CD14-positive monocyte (primary cell): Measurements from ENCODE around the gene PYGO2. TPM values are rescaled to one million over a fixed set of nuclear protein-coding genes. Genes with fewer than 3 reads are reported as not detected.
A peak's percentile ranks its signal among the peaks of the same experiment; 100 is the strongest.
"Not testable (repeated sequence)": the region's sequence is repeated elsewhere in the genome, so short reads cannot be mapped to it uniquely, and the experiment has no call there.

Source experiments
- DNase-seq, 3 donors: peaks; one replicate each; pipeline ENCODE4 v3.0.0-alpha.2; 2011 to 2022
- H2AFZ ChIP-seq: 2 replicates; pipeline ENCODE4 v1.6.0; 2012; ENCODE audit warnings: mild to moderate bottlenecking, low read depth, low read length, inconsistent platforms; ENCODE audit not compliant: insufficient read depth, poor library complexity, severe bottlenecking
- H3K27ac ChIP-seq, 2 donors: 1 replicate in 1 of 2; 2 replicates in 1 of 2; pipeline ENCODE4 v1.5.1; 2012 to 2013; ENCODE audit warnings: low read length in 2 of 2, control low read depth in 1 of 2, inconsistent platforms in 1 of 2, low read depth in 1 of 2, mild to moderate bottlenecking in 1 of 2
- H3K27me3 ChIP-seq, 2 donors: one replicate each; pipeline versions ENCODE4 v1.6.0 to v1.6.1; 2011 to 2013; ENCODE audit warnings: low read length in 2 of 2; ENCODE audit not compliant: control insufficient read depth in 2 of 2, insufficient read depth in 2 of 2
- H3K36me3 ChIP-seq, 2 donors: replicated peaks in 1 of 2; 1 replicate in 1 of 2; 2 replicates in 1 of 2; pipeline versions ENCODE4 v1.5.1 to v1.6.1; 2012 to 2013; ENCODE audit warnings: low read length in 2 of 2, control low read depth in 1 of 2, inconsistent platforms in 1 of 2, mild to moderate bottlenecking in 1 of 2; ENCODE audit not compliant: insufficient read depth in 2 of 2, control insufficient read depth in 1 of 2
- H3K4me1 ChIP-seq, 2 donors: 1 replicate in 1 of 2; 2 replicates in 1 of 2; pipeline versions ENCODE4 v1.5.1 to v1.6.1; 2012 to 2013; ENCODE audit warnings: low read length in 2 of 2, control low read depth in 1 of 2, inconsistent platforms in 1 of 2, mild to moderate bottlenecking in 1 of 2, moderate library complexity in 1 of 2; ENCODE audit not compliant: insufficient read depth in 2 of 2, control insufficient read depth in 1 of 2
- H3K4me2 ChIP-seq: replicated peaks from 2 replicates; pipeline ENCODE3; 2012; ENCODE audit warnings: low read length, moderate library complexity, mild to moderate bottlenecking; ENCODE audit not compliant: poor library complexity, severe bottlenecking; ENCODE audit errors: extremely low read depth
- H3K4me3 ChIP-seq, 3 experiments: fragments of 200-600 bp in 1 of 3; sonication (generic) in 1 of 3; replicated peaks in 1 of 3; 1 replicate in 2 of 3; 2 replicates in 1 of 3; pipeline ENCODE4 v1.5.1; 2011 to 2013; ENCODE audit warnings: low read length in 3 of 3, mild to moderate bottlenecking in 3 of 3, control low read depth in 2 of 3, low read depth in 2 of 3, inconsistent platforms in 1 of 3, moderate library complexity in 1 of 3
- H3K79me2 ChIP-seq: 2 replicates; pipeline ENCODE4 v1.6.0; 2012; ENCODE audit warnings: mild to moderate bottlenecking, control low read depth, inconsistent platforms, low read length, moderate library complexity; ENCODE audit not compliant: insufficient read depth
- H3K9ac ChIP-seq: 2 replicates; pipeline ENCODE4 v1.6.0; 2017; ENCODE audit warnings: low read length, mild to moderate bottlenecking; ENCODE audit not compliant: insufficient read depth, poor library complexity, severe bottlenecking
- H3K9me3 ChIP-seq, 2 donors: replicated peaks in 1 of 2; 1 replicate in 1 of 2; 2 replicates in 1 of 2; pipeline versions ENCODE4 v1.5.1 to v1.6.1; 2012 to 2013; ENCODE audit warnings: low read length in 2 of 2, control low read depth in 1 of 2; ENCODE audit not compliant: control insufficient read depth in 1 of 2, insufficient read depth in 1 of 2
- H4K20me1 ChIP-seq: 2 replicates; pipeline ENCODE4 v1.6.0; 2012; ENCODE audit warnings: mild to moderate bottlenecking, low read length, control low read depth, moderate library complexity; ENCODE audit not compliant: insufficient read depth
- H3K27ac Mint-ChIP-seq, 7 donors: one replicate each; pipeline ENCODE4 v1.8.0; 2020; ENCODE audit warnings: mild to moderate bottlenecking in 7 of 7, mixed read lengths in 7 of 7, moderate library complexity in 6 of 7, inconsistent platforms in 2 of 7
- H3K27me3 Mint-ChIP-seq, 3 donors: one replicate each; pipeline ENCODE4 v1.8.0; 2021 to 2022; ENCODE audit warnings: low read depth in 3 of 3, mild to moderate bottlenecking in 3 of 3, mixed read lengths in 3 of 3, moderate library complexity in 3 of 3, inconsistent platforms in 1 of 3
- H3K36me3 Mint-ChIP-seq, 2 donors: one replicate each; pipeline ENCODE4 v1.8.0; 2020; ENCODE audit warnings: mixed read lengths in 2 of 2, inconsistent platforms in 1 of 2, mild to moderate bottlenecking in 1 of 2
- H3K4me1 Mint-ChIP-seq: one replicate; pipeline ENCODE4 v1.8.0; 2020; ENCODE audit warnings: mild to moderate bottlenecking, mixed read lengths
- H3K4me3 Mint-ChIP-seq, 2 donors: one replicate each; pipeline ENCODE4 v1.8.0; 2020; ENCODE audit warnings: mild to moderate bottlenecking in 2 of 2, mixed read lengths in 2 of 2, moderate library complexity in 1 of 2
- H3K9me3 Mint-ChIP-seq, 7 donors: one replicate each; pipeline ENCODE4 v1.8.0; 2020 to 2022; ENCODE audit warnings: mixed read lengths in 7 of 7, mild to moderate bottlenecking in 6 of 7, moderate library complexity in 6 of 7, inconsistent platforms in 2 of 7
- WGBS: methylation state at CpG from one replicate; pipeline ENCODE4 v1.1.5; 2013; ENCODE audit warnings: missing lambda C conversion rate; ENCODE audit not compliant: insufficient coverage; 5-methylcytosine and 5-hydroxymethylcytosine counted together
- intact Hi-C, 2 donors: fragments of 100-400 bp; cut with micrococcal nuclease; formaldehyde crosslinking; loops; one replicate each; pipeline versions ENCODE4 v1.15.0 to v1.15.1; 2023
- polyA plus RNA-seq, 3 donors: library from polyadenylated mRNA; depleted of rRNA in 1 of 3; unstranded in 2 of 3; stranded (reverse) in 1 of 3; fragments of 300-500 nt in 2 of 3; fragments of >200 nt in 1 of 3; fragmentation: Illumina TruSeq in 2 of 3; gene quantifications; 1 replicate in 2 of 3; 2 replicates in 1 of 3; pipeline ENCODE4 v1.2.3, GENCODE V29; 2012 to 2021
- TF ChIP-seq, protein P1 (sequence below): fragments of 200-600 bp; IDR thresholded peaks from one replicate; pipeline ENCODE4 v1.8.0; 2022; ENCODE audit warnings: antibody characterized with exemption, mild to moderate bottlenecking

PYGO2 gene
- polyA plus RNA-seq, 3 donors = 8.2 to 12.5 (median 12.0) TPM

- H3K4me3 Mint-ChIP-seq = peak overlapping the region in 1 of 2 donors; percentile 12
- H3K27me3 ChIP-seq = no peaks in the 10 kb centered on the region
- TF ChIP-seq, protein P1, sequence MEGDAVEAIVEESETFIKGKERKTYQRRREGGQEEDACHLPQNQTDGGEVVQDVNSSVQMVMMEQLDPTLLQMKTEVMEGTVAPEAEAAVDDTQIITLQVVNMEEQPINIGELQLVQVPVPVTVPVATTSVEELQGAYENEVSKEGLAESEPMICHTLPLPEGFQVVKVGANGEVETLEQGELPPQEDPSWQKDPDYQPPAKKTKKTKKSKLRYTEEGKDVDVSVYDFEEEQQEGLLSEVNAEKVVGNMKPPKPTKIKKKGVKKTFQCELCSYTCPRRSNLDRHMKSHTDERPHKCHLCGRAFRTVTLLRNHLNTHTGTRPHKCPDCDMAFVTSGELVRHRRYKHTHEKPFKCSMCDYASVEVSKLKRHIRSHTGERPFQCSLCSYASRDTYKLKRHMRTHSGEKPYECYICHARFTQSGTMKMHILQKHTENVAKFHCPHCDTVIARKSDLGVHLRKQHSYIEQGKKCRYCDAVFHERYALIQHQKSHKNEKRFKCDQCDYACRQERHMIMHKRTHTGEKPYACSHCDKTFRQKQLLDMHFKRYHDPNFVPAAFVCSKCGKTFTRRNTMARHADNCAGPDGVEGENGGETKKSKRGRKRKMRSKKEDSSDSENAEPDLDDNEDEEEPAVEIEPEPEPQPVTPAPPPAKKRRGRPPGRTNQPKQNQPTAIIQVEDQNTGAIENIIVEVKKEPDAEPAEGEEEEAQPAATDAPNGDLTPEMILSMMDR = no peak
- WGBS = 83% methylated on average over 6 of the region's 16 CpGs
- H3K36me3 ChIP-seq = no peaks in the 10 kb centered on the region
- H3K9me3 ChIP-seq = no peaks in the 10 kb centered on the region
- H3K4me1 ChIP-seq = peaks cover 55 to 65% of the 10 kb centered on the region in 2 donors
- H3K27ac ChIP-seq = no peak overlapping the region
- H3K79me2 ChIP-seq = peaks cover 35% of the 10 kb centered on the region
- H3K27ac Mint-ChIP-seq = peak overlapping the region in 1 of 7 donors; percentile 8
- H4K20me1 ChIP-seq = peaks cover 12% of the 10 kb centered on the region
- H3K4me3 ChIP-seq = no peak overlapping the region
- peaks cover 0 to 3% of the 10 kb centered on the region in 2 donors for H3K36me3 Mint-ChIP-seq
- peaks cover 53% of the 10 kb centered on the region for H3K4me1 Mint-ChIP-seq
- DNase-seq = no peak
- H2AFZ ChIP-seq = no peak overlapping the region
- no peaks in the 10 kb centered on the region for H3K9me3 Mint-ChIP-seq
- intact Hi-C loops = no loop called here
- no peak overlapping the region for H3K9ac ChIP-seq
- H3K4me2 ChIP-seq = peak overlapping the region; percentile 18
- peaks cover 2 to 4% (median 2%) of the 10 kb centered on the region in 3 donors for H3K27me3 Mint-ChIP-seq
Observed at GRCh38 chr1:154998201-154998780, 36.7 kb upstream of the PYGO2 start.

DNA sequence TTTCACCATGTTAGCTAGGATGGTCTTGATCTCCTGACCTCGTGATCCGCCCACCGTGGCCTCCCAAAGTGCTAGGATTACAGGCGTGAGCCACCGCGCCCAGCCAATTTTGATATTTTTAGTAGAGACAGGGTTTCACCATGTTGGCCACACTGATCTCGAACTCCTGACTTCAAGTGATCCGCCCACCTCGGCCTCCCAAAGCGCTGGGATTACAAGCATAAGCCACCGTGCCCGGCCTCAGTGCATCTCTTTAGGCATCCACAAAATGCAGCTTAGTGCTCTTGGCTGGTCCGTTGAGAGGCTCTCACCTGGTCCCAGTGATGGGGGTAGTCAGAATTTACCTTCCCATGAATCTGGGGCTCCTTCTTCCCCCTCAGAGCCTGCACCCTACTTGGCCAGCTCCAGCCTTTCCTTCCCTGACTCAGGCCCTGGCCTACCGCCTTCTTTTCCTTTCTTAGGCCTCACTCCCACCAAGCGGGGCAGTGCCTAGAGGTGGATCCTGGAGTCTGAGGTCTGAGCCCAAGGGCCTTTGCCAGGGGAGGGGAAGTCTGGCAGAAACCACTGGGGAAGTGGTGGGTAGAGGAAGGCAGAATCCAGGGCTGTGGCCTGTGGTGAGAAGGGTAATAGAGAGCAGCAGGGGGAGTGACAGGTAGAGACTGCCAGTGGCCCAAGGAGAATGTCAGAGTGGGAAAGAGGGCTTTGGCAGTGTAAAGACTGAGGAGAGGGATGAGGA, 35.6 kb upstream of the PYGO2 start:
- intact Hi-C loops = no loop called here
- 79% methylated on average over 12 of the region's 15 CpGs for WGBS
- Mint-ChIP-seq H3K9me3 (no peaks in the 10 kb centered on the region), H3K4me1 (peaks cover 58% of the 10 kb centered on the region), H3K4me3 (peak overlapping the region; percentile 10 to 54), H3K36me3 (peaks cover 2 to 3% of the 10 kb centered on the region in 2 donors), H3K27ac (peak overlapping the region in 6 of 7 donors; percentile 1 to 73 (median 40)), H3K27me3 (peaks cover 2 to 4% (median 2%) of the 10 kb centered on the region in 3 donors)
- no peak overlapping the region for H2AFZ ChIP-seq
- H3K4me3 ChIP-seq = peak overlapping the region in 1 of 3 experiments; percentile 9
- no peaks in the 10 kb centered on the region for H3K36me3 ChIP-seq
- H3K9ac ChIP-seq = no peak overlapping the region
- peak overlapping the region; percentile 18 for H3K4me2 ChIP-seq
- no peaks in the 10 kb centered on the region for H3K9me3 ChIP-seq
- no peaks in the 10 kb centered on the region for H3K27me3 ChIP-seq
- TF ChIP-seq, protein P1 = no peak
- H3K4me1 ChIP-seq = peaks cover 55 to 65% of the 10 kb centered on the region in 2 donors
- no peak overlapping the region for H3K27ac ChIP-seq
- DNase-seq = peak in 1 of 3 donors; percentile 47
- peaks cover 26% of the 10 kb centered on the region for H3K79me2 ChIP-seq
- H4K20me1 ChIP-seq = peaks cover 12% of the 10 kb centered on the region

DNA sequence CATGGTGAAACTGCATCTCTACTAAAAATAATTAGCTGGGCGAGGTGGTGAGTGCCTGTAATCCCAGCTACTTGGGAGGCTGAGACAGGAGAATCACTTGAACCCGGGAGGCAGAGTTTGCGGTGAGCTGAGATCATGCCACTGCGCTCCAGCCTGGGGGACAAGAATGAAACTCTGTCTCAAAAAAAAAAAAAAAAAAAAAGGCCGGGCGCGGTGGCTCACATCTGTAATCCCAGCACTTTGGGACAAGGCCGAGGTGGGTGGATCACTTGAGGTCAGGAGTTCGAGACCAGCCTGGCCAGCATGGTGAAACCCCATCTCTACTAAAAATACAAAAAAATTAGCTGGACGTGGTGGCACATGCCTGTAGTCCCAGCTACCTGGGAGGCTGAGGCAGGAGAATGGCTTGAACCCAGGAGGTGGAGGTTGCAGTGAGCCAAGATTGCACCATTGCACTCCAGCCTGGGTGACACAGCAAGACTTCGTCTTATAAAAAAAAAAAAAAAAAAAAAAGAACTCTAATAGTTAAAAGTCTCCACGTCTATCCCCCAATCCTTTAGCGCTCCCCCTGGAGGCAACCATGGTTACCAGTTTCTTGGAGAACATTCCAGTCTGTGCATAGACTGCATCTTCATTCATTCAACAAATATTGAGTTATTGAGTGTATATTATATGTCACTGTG, 33.9 kb upstream of the PYGO2 start:
- H3K4me3 ChIP-seq, H3K9me3 ChIP-seq, H3K27ac Mint-ChIP-seq, H2AFZ ChIP-seq, H3K27ac ChIP-seq, H3K27me3 ChIP-seq, H3K9ac ChIP-seq, H3K36me3 ChIP-seq, H3K4me2 ChIP-seq, intact Hi-C loops, H3K9me3 Mint-ChIP-seq, H3K4me3 Mint-ChIP-seq, H3K27me3 Mint-ChIP-seq: not testable (repeated sequence)
- WGBS = no CpG with 5 or more reads among the region's 13 CpGs
- DNase-seq = peak in 2 of 3 donors; percentile 53 to 56
- Histone ChIP-seq H3K4me1 (peaks cover 50 to 55% of the 10 kb centered on the region in 2 donors), H3K79me2 (peaks cover 10% of the 10 kb centered on the region), H4K20me1 (peaks cover 12% of the 10 kb centered on the region)
- peaks cover 6 to 11% of the 10 kb centered on the region in 2 donors for H3K36me3 Mint-ChIP-seq
- H3K4me1 Mint-ChIP-seq = peaks cover 58% of the 10 kb centered on the region
